Brain microvascular endothelial cell (primary cell): ENCODE data around the gene ZNF326.

Experiments
- DNase-seq: peaks from one replicate; pipeline ENCODE4 v3.0.0-alpha.2; 2020
- H3K27ac ChIP-seq: fragments of 250-450 bp; sonication (Bioruptor Pico); 2 replicates; pipeline ENCODE4 v1.5.1; 2020; ENCODE audit warnings: mild to moderate bottlenecking, moderate library complexity
- H3K27me3 ChIP-seq: fragments of 250-450 bp; sonication (Bioruptor Pico); replicated peaks from 2 replicates; pipeline ENCODE4 v1.5.1; 2020; ENCODE audit warnings: mild to moderate bottlenecking
- H3K36me3 ChIP-seq: fragments of 250-450 bp; sonication (Bioruptor Pico); replicated peaks from 2 replicates; pipeline ENCODE4 v1.5.1; 2020; ENCODE audit warnings: mild to moderate bottlenecking
- H3K4me3 ChIP-seq: 2 replicates; pipeline ENCODE4 v1.5.1; 2011; ENCODE audit warnings: low read depth, mild to moderate bottlenecking, control low read depth, low read length, moderate library complexity
- CTCF ChIP-seq: IDR thresholded peaks from 2 replicates; pipeline ENCODE4 v1.5.1; 2011; ENCODE audit warnings: low read depth, mild to moderate bottlenecking, moderate library complexity, low read length, control low read depth, inconsistent platforms; ENCODE audit errors: missing control alignments
- in situ Hi-C: cut with HindIII; loops from 2 replicates; pipeline ENCODE4 v1.10.0; 2017; ENCODE audit warnings: low sequenced_read_pairs, low pct_ligation_motif_present

Gene ZNF326

GRCh38 chr1:89989799-89990198 is 5.1 kb upstream of the ZNF326 start:
- TF ChIP-seq CTCF, result no peak
- in situ Hi-C loops, result loop anchor here (25.0 kb wide), 1 partner anchor 177 kb away; the partner anchor contains the start of gene LRRC8D
- H3K27me3 ChIP-seq, result no peaks in the 10 kb centered on the region

GRCh38 chr1:89990976-89991831 is 3.7 kb upstream of the ZNF326 start:
- in situ Hi-C loops, result loop anchor here (25.0 kb wide), 1 partner anchor 179 kb away; the partner anchor contains the start of gene LRRC8D
- no peak for TF ChIP-seq CTCF
- Histone ChIP-seq H3K27ac (no peak overlapping the region), H3K27me3 (no peaks in the 10 kb centered on the region), H3K36me3 (no peaks in the 10 kb centered on the region), H3K4me3 (no peak overlapping the region)
- DNase-seq, result no peak

More at GRCh38 chr1:89989799-89990198, 5.1 kb upstream of the ZNF326 start:
- no peak for DNase-seq
- no peak overlapping the region for H3K4me3 ChIP-seq
- no peak overlapping the region for H3K27ac ChIP-seq
- no peaks in the 10 kb centered on the region for H3K36me3 ChIP-seq

- no peak overlapping the region for H3K27ac ChIP-seq
- DNase-seq, result no peak
- no peaks in the 10 kb centered on the region for H3K36me3 ChIP-seq
- H3K27me3 ChIP-seq, result no peaks in the 10 kb centered on the region
- in situ Hi-C loops, result loop anchor here (25.0 kb wide), 1 partner anchor 181 kb away; the partner anchor contains the start of gene LRRC8D
- TF ChIP-seq CTCF, result no peak
- H3K4me3 ChIP-seq, result no peak overlapping the region
Measured at GRCh38 chr1:89993541-89993940, 1.4 kb upstream of the ZNF326 start.

- no peak for DNase-seq
Measured at GRCh38 chr1:89994231-89994804, 592 bp upstream of the ZNF326 start.

More at GRCh38 chr1:89994231-89994804, 592 bp upstream of the ZNF326 start:
- TF ChIP-seq CTCF, result no peak
- Histone ChIP-seq H3K27me3 (no peaks in the 10 kb centered on the region), H3K4me3 (peak overlapping the region; percentile 93), H3K36me3 (no peaks in the 10 kb centered on the region), H3K27ac (peak overlapping the region; percentile 97)
- in situ Hi-C loops, result loop anchor here (25.0 kb wide), 1 partner anchor 182 kb away; the partner anchor contains the start of gene LRRC8D
